OCI-M2 (cell line): ENCODE measurements around the gene FAHD2B.
"Not testable (repeated sequence)": the region's sequence is repeated elsewhere in the genome, so short reads cannot be mapped to it uniquely, and the experiment has no call there.

ENCODE experiments used
- DNase-seq: peaks from one replicate; lab custom pipeline; 2025; ENCODE audit not compliant: unreplicated experiment; lab: John Stamatoyannopoulos, UW

Gene FAHD2B

DNA sequence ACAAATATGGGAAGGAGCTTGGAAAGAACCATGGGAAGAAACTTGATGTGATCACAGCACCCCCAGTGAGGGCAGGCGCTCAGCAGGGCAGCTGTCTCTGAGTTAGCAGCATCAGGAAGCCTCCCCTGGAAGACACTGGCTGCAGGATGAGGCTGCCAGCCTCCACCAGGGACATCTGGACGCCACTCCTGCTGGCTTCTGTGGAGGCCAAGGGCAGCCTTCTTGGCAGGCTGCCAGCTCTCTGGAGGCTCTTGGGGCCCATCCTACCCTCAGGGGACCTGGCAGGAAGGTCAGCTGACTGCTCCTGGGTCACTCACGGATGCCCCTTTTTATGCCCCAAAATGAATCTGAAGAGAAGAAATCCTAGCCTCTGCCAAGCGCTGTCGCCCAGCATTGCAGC is 26.0 kb downstream of the FAHD2B start:
- not testable (repeated sequence) for DNase-seq

DNA sequence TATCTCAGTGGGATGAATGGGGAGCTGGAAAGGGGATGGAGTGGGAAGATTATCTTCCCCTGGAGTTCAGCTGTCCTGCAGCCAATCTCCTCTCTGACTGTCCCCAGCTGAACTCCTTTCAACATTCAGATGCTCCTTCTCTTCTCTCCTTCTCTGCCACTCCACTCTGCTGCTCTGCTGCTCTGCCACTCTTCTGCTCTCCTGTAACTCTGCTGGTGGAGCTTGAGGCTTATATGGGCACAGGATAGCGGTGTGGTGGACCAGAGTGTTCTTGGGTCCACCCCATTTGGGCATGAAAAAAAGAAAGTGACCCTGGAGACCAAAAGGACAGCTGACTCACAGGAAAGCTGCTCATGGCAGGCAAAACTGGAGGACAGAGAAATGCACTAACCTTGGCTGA is 26.6 kb downstream of the FAHD2B start:
- no peak for DNase-seq

DNA sequence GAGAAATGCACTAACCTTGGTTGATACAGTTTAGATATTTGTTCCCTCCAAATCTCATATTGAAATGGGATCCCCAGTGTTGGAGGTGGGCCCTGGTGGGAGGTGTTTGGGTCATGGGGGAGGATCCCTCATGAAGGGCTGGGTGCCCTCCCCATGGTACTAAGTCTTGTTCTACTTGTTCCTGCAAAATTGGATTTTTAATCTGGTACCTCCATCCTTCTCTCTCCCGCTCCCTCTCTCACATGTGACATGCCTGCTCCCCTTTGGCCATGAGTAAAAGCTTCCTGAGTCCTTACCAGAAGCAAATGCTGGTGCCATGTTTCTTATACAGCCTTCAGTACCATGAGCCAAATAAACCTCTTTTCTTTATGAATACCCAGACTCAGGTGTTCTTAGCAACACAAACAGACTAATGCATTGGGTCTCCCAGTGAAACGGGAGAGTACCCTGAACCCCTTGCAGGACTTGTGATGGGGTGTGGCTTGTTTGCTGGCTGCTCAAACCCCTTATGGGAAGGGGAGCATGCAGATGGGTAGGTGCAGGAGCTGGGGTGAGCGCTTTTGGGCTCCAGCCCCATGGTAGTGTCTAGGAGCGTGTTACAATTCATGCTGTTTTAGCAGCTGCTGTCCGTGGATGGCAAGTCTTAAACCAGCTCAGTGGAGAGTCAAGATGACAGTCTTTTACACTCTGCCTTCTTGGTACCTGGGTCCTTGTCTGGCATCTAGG is 27.2 kb downstream of the FAHD2B start:
- DNase-seq: no peak

DNA sequence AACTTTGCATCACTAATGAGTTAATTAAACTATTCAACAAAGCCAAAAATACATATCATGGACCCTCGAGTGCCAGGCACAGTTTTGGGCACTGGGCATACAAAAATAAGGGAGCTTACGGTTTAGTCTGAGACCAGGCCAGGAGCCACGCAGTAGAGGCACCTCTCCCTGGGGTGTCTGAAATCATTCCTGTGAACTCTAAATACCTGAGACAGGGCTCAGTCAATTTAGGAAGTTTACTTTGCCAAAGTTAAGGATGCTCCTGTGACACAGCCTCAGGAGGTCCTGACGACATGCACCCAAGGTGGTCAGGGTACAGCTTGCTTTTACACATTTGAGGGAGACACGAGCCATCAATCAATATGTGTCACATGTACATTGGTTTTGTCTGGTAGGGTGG is 28.7 kb downstream of the FAHD2B start:
- not testable (repeated sequence) for DNase-seq

DNA sequence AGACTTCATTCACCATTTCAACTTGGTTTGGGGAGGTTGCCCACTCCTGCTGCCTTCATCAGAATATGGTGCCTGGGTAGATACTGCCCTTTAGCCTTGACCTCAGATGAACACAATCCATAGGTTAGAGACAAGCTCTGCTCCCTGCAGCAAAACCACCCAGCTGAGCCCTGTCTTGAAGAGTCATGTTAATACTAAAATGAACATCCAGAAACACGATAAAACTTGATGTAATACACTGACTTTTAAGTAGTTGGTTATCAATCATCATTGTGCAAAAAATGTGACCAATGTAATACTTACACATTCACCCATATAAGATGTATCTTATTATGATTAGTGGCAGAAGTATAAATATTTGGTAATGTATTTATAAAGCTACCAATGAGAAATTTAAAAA is 32.7 kb downstream of the FAHD2B start:
- not testable (repeated sequence) for DNase-seq

- not testable (repeated sequence) for DNase-seq
These were observed 34.9 kb downstream of the FAHD2B start for GRCh38 chr2:97059782-97060181.

DNA sequence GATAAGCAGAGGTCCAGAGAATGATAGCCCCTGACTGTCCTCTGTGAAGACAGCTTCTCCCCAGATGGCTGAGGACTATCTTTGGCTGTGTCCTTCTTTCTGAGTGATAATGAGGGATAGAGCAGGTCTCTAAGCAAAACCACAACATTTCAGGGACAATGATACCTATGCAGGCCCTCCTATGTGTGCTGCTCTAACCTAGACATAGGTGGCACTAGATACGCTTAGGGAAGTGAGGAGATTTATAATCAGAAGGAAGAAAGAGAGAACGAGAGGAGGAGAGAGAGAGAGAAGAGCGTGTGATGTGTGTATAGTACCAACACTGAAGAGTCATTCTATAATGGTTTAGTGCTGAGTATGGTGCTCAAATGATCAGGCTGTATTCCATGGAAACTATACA is 38.5 kb downstream of the FAHD2B start:
- not testable (repeated sequence) for DNase-seq

- DNase-seq: not testable (repeated sequence)
These were observed 44.6 kb downstream of the FAHD2B start for GRCh38 chr2:97050032-97050431.

DNA sequence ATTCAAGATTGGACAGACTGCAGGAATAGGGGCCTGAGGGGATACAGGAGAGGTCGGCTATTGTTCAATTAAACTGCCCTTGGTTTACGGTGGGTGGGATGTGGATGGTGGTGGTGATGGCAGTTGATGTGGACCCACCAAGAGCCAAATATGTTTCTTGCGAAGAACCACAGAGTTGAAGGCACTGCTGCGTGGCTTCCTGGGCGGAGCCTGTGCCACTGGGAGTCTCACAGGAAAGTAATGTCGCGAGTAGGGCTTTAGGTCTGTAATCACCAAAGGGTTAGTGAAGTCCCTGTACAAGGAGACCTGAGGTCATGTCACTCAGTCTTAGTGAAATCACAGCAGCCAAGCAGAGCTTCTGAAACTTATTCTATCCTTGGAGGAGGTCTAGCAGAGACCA is 46.2 kb downstream of the FAHD2B start:
- not testable (repeated sequence) for DNase-seq

DNA sequence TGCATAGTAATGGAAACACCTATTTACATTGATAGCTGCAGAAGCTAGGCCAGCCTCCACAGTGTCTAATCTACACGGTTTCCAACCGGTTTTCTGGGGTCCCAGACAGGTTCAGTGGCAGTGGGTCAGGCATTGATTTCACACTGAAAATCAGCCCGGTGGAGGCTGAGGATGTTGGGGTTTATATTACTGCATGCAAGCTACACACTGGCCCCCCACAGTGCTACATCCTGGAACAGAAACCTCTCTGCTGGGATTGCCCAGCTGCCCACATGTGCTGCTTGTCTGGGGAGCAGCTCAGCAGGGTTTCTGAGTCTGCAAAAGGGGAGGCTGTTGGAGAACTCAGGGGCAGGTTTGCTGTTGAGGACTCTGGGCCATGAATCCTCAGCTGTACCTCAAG is 48.0 kb downstream of the FAHD2B start:
- not testable (repeated sequence) for DNase-seq

DNA sequence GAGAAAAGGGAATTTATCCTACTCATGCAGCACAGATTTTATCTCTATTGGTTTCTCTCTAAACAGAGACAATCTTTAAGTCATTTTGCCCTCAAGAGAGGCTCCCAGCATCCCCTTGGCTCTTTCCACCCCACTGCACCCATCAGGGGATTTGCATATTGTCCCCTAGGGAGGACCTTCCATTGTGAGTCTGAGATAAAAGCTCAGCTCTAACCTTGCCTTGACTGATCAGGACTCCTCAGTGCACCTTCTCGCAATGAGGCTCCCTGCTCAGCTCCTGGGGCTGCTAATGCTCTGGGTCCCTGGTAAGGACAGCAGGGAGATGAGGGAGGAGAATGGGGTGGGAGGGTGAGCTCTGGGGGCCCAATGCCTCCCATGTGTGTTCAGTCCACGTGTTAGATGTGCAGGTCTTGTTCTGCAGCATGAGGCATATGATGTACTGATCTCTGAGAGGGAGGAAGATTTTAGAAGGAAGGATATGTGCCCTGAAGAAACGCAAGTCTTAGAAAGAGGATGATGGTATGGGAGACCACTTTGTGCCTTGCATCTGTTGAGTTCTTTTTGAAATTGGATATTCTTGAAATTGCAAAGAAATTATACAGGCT is 48.7 kb downstream of the FAHD2B start:
- DNase-seq: not testable (repeated sequence)
